ENCODE results near the gene TMEM127. TPM values are rescaled to one million over a fixed set of nuclear protein-coding genes. Genes with fewer than 3 reads are reported as not detected.

TMEM127 gene
- total and polyA plus RNA-seq, 7 donors = 18.1 to 39.9 (median 26.1) TPM

DNA sequence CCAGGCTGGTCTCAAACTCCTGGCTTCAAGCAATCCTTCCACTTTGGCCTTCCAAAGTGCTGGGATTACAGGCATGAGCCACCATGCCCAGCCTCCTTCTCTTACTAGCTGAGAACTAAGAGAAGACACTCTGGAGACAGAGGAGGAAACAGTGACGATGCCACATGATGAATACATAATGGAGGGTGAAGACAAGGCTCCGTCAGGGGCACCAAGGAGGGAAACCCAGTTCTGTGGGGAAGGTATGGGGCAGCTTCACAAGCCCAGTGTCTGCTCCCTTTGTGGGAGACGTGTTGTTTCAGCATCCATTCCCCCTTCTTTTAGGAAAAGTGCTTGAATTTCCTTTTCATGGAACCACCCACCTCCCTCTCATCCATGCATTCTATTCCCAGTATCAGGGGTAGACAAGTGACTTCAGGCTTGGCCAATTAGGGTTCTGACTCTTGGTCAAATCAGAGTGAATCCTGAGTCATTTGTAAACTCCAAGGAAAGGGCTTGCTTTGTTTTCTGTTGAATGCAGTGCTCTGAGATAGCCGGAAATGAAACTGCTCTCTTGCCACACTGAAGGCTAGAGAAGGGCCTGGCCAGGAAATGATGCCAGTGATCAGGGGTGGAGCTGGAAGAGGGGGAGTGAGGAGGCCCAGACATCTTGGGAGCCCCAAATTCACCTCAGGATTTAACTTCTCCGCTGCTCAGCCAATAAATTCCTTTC lies 23.7 kb downstream of the TMEM127 start:
- 70 to 76% (median 72%) methylated on average over 5 of the region's 5 CpGs for WGBS, 3 donors
- Histone ChIP-seq H3K9me3 (no peaks in the 10 kb centered on the region), H3K4me1 (peaks cover 58% of the 10 kb centered on the region), H3K4me3 (no peak overlapping the region), H3K36me3 (ENCODE audit: insufficient read depth in 1 of 2, low read depth in 1 of 2) (no peaks in the 10 kb centered on the region), H3K27me3 (ENCODE audit: insufficient read depth in 3 of 3, low read length in 2 of 3) (no peaks in the 10 kb centered on the region), H3K27ac (peak overlapping the region; percentile 85)
- DNase-seq (no peak), ATAC-seq (no peak)
- intact Hi-C loops (cut with DNase I) = no loop called here
- TF ChIP-seq CTCF (IDR thresholded peaks at IDR 0.05) = no peak

DNA sequence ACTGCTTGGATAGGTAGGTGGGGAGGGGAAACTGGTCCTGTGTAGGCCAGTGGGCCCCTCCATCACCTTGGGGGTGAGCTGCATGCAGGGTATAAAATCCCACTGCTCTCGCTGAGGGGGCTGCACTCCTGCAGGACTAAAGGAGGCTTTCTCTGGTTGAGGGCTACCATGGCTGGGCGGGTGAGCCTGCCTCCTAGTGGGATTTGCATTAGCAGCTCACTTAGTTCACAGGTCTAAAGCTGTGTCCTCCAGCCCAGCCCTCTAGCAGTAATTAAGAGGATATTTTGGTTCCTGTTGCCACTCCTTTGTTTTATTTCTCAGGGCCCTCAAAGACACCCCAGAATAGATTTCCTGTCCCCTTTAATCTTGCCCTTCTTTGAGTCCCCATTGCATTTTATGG lies 24.6 kb downstream of the TMEM127 start:
- DNase-seq = no peak
- H3K9me3 ChIP-seq = no peaks in the 10 kb centered on the region
- H3K27me3 ChIP-seq (ENCODE audit: insufficient read depth in 3 of 3, low read length in 2 of 3) = no peaks in the 10 kb centered on the region
- 81 to 89% (median 89%) methylated on average over 2 of the region's 2 CpGs for WGBS, 3 donors
- H3K4me3 ChIP-seq = peak overlapping the region; percentile 47
- no peak for TF ChIP-seq CTCF (IDR thresholded peaks at IDR 0.05)
- intact Hi-C loops (cut with DNase I) = no loop called here
- no peaks in the 10 kb centered on the region for H3K36me3 ChIP-seq (ENCODE audit: insufficient read depth in 1 of 2, low read depth in 1 of 2)
- peak overlapping the region; percentile 85 for H3K27ac ChIP-seq
- no peak for ATAC-seq
- peaks cover 51% of the 10 kb centered on the region for H3K4me1 ChIP-seq

DNA sequence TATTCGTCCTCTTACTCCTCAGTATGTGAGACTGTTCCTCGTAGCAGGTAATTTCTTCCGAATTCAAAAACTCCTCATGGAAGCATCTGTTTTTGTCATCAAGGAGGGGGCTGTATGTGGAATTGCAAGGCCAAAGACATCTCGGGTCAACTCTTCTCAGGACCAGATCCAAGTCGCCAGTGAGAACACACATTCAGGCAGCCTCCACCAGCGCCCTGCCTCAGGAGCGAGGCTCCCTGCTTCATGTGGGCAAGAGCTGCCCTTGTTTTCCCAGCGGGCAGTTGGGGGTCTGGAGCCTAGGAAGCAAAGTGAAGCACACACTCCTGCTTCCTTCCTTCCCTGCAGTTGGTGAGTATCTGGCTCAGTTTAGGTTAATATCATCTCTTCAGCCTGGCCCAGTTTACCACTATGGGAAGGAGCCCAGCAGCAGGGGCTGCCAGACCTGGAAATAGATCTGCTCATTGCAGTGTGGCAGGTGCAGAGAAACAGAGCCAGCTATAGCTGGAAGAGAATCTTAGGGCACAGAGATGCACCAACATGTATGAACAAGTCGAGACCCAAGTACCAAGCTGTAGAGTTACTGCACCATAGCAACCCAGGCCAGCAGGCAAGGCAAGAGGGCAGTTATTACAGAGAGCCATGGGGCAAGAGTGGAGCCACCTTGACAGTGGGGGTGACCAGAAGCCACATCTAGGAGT lies 25.3 kb downstream of the TMEM127 start:
- Histone ChIP-seq H3K27me3 (ENCODE audit: insufficient read depth in 3 of 3, low read length in 2 of 3) (no peaks in the 10 kb centered on the region), H3K4me1 (peaks cover 47% of the 10 kb centered on the region), H3K36me3 (ENCODE audit: insufficient read depth in 1 of 2, low read depth in 1 of 2) (no peaks in the 10 kb centered on the region), H3K4me3 (peak overlapping the region; percentile 47), H3K27ac (peak overlapping the region; percentile 85), H3K9me3 (no peaks in the 10 kb centered on the region)
- 22 to 37% (median 32%) methylated on average over 9 of the region's 9 CpGs for WGBS, 3 donors
- TF ChIP-seq CTCF (IDR thresholded peaks at IDR 0.05) = no peak
- intact Hi-C loops (cut with DNase I) = no loop called here
- ATAC-seq (peak; percentile 88 to 93 (median 93)), DNase-seq (peak; percentile 37 to 73)

GRCh38 chr2:96239745-96240264 lies 26.0 kb downstream of the TMEM127 start:
- peak overlapping the region; percentile 47 for H3K4me3 ChIP-seq
- DNase-seq (no peak), ATAC-seq (peak; percentile 23 to 51 (median 34))
- peak overlapping the region; percentile 85 for H3K27ac ChIP-seq
- TF ChIP-seq CTCF (IDR thresholded peaks at IDR 0.05) = no peak
- no peaks in the 10 kb centered on the region for H3K27me3 ChIP-seq (ENCODE audit: insufficient read depth in 3 of 3, low read length in 2 of 3)
- H3K36me3 ChIP-seq (ENCODE audit: insufficient read depth in 1 of 2, low read depth in 1 of 2) = no peaks in the 10 kb centered on the region
- 38 to 56% (median 39%) methylated on average over 9 of the region's 9 CpGs for WGBS, 3 donors
- no peaks in the 10 kb centered on the region for H3K9me3 ChIP-seq
- peaks cover 47% of the 10 kb centered on the region for H3K4me1 ChIP-seq
- intact Hi-C loops (cut with DNase I) = no loop called here

Measured in psoas muscle (tissue), 8 donors.